ENCODE measurements around the gene INTS4.
"Not testable (repeated sequence)": the region's sequence is repeated elsewhere in the genome, so short reads cannot be mapped to it uniquely, and the experiment has no call there.

Gene INTS4

DNA sequence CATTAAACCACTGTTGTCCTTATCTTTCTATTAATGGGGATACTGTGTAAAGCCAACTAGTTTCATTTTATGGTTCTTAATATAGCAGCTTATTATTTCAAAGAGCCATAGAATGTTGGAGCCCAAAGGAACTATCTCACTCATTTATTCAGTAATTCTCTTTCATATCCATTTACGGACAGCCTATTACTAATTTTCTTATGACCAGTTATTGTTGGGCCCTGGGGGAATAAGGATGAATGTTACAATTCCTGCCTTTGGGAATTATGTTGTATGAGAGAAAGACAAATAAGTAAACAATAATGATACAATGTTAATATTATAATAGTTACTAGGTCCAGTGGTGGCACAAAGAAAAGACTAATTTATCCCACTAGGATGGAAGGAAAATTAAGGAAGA is 121.1 kb downstream of the INTS4 start:
- in situ Hi-C loops (cut with MboI; ENCODE audit: low pct_unique_long_range_greater_than_20kb, low sequenced_read_pairs, unreplicated experiment), result no loop called here
- TF ChIP-seq, protein P1, sequence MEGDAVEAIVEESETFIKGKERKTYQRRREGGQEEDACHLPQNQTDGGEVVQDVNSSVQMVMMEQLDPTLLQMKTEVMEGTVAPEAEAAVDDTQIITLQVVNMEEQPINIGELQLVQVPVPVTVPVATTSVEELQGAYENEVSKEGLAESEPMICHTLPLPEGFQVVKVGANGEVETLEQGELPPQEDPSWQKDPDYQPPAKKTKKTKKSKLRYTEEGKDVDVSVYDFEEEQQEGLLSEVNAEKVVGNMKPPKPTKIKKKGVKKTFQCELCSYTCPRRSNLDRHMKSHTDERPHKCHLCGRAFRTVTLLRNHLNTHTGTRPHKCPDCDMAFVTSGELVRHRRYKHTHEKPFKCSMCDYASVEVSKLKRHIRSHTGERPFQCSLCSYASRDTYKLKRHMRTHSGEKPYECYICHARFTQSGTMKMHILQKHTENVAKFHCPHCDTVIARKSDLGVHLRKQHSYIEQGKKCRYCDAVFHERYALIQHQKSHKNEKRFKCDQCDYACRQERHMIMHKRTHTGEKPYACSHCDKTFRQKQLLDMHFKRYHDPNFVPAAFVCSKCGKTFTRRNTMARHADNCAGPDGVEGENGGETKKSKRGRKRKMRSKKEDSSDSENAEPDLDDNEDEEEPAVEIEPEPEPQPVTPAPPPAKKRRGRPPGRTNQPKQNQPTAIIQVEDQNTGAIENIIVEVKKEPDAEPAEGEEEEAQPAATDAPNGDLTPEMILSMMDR (IDR thresholded peaks at IDR 0.05; ENCODE audit: extremely low read depth, insufficient read depth, missing control alignments), result no peak
- no peak for DNase-seq (ENCODE audit: low spot score)

DNA sequence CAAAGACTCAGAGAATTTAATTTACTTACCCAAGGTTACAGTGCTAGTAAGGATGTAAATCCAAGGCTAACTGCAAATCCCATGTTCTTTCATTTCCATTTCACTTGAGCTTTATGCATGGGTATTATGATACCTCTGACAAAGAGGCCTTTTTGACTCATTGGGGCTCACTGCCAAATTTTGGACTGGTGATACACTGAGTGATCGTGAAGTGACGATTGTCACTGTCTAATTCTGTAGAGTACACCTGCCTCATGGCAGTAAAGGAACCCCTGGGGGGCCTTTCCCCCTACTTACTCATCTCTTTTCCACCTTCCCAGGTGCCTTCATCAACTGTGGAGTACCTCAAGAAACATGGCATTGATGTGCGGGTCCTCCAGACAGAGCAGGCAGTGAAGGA is 122.6 kb downstream of the INTS4 start:
- in situ Hi-C loops (cut with MboI; ENCODE audit: low pct_unique_long_range_greater_than_20kb, low sequenced_read_pairs, unreplicated experiment), result no loop called here
- DNase-seq (ENCODE audit: low spot score), result no peak
- TF ChIP-seq, protein P1 (IDR thresholded peaks at IDR 0.05; ENCODE audit: extremely low read depth, insufficient read depth, missing control alignments), result no peak

DNA sequence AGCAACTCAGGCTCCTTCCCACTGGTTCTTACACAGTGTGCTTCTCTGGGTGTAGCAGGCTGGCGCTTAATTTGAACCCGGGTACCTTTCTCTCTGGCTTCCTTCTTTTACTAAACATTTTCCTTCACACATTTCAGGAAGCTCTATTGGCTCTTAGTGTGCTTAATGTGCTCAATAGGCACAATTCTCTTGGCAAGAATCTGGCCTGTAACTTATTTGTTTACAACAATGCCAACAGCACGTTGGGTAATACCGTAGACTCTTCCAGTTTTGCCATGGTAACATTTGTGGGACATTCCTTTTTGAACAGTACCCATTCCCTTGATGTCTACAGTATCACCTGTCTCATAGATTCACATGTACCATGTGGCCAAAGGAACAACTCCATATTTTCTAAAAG is 125.7 kb downstream of the INTS4 start:
- TF ChIP-seq, protein P1 (IDR thresholded peaks at IDR 0.05; ENCODE audit: extremely low read depth, insufficient read depth, missing control alignments), result no peak
- in situ Hi-C loops (cut with MboI; ENCODE audit: low pct_unique_long_range_greater_than_20kb, low sequenced_read_pairs, unreplicated experiment), result no loop called here
- no peak for DNase-seq (ENCODE audit: low spot score)

DNA sequence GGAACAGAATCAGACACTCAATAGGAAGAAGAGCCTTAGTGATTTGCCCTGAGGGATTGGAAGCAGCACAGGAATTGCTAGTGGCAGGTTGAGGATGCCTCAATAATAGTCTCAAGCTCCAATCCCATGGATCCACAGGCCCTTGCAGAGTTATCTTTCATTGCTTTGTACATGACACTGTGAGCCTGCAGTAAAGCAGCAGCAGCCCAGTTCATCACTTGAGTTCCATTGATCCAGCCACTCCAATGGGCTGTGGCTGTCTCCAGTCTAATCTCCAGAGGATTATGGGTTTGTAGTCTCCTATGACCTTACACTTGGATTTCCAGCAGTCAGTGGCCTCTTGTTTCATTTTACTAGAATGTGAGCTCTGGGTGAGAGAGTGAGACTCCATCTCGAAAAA is 128.1 kb downstream of the INTS4 start:
- DNase-seq (ENCODE audit: low spot score), result no peak
- TF ChIP-seq, protein P1 (IDR thresholded peaks at IDR 0.05; ENCODE audit: extremely low read depth, insufficient read depth, missing control alignments), result no peak
- in situ Hi-C loops (cut with MboI; ENCODE audit: low pct_unique_long_range_greater_than_20kb, low sequenced_read_pairs, unreplicated experiment), result no loop called here

DNA sequence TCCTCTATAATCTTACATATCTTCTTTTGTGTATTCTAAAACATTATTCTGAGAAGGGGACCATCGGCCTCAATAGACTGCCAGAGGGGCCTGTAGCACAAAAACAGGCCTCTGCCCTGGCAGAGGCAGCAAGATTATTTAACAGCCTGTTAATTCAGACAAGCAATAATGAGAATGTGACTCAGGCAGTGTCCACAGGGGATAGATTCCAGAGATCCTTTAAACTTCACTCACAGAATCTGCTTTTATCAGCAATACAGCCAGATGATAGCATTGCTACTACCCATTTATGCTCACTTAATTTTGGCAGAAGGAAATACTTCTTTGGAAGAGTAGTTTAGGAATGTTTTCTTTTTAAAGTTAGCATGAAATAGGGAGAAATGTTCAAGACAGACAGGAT is 128.7 kb downstream of the INTS4 start:
- no peak for DNase-seq (ENCODE audit: low spot score)
- in situ Hi-C loops (cut with MboI; ENCODE audit: low pct_unique_long_range_greater_than_20kb, low sequenced_read_pairs, unreplicated experiment), result no loop called here
- TF ChIP-seq, protein P1 (IDR thresholded peaks at IDR 0.05; ENCODE audit: extremely low read depth, insufficient read depth, missing control alignments), result no peak

DNA sequence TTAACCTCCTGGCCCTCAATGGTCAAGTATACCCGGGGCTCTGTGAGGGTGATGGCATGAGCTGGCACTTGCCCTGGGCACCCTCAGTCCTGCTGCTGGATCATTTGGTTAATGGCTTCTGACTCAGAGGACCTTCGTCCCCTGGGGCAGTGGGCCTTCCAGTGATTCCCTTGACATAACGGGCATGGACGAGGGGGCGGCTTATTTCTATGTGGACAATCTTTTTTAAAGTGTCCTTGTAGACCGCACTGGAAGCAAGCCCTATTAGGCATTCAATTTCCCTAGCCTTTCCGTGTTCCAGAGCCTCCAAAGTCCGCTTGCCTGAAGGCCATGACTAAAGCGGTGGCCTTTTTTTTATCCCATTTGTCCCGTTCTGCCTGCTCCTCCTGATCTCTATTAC is 133.0 kb downstream of the INTS4 start:
- DNase-seq (ENCODE audit: low spot score); in situ Hi-C loops (cut with MboI; ENCODE audit: low pct_unique_long_range_greater_than_20kb, low sequenced_read_pairs, unreplicated experiment): not testable (repeated sequence)

DNA sequence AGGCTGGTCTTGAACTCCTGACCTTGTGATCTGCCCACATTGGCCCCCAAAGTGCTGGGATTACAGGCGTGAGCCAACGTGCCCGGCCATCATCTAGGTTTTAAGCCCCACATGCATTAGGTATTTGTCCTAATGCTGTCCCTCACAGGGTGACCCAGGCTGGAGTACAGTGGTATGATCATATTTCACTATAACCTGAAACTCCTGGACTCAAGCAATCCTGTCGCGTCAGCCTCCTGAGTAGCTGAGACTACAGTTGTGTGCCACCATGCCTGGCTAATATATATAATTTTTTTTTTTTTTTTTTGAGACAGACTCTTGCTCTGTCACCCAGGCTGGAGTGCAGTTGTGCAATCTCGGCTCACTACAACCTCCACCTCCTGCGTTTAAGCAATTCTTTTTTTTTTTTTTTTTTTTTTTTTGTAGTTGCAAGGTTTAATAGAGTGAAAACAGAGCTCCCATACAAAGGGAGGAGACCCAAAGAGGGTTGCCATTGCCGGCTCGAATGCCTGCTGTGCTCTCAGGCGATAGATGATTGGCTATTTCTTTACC is 136.5 kb downstream of the INTS4 start:
- in situ Hi-C loops (cut with MboI; ENCODE audit: low pct_unique_long_range_greater_than_20kb, low sequenced_read_pairs, unreplicated experiment); DNase-seq (ENCODE audit: low spot score): not testable (repeated sequence)

DNA sequence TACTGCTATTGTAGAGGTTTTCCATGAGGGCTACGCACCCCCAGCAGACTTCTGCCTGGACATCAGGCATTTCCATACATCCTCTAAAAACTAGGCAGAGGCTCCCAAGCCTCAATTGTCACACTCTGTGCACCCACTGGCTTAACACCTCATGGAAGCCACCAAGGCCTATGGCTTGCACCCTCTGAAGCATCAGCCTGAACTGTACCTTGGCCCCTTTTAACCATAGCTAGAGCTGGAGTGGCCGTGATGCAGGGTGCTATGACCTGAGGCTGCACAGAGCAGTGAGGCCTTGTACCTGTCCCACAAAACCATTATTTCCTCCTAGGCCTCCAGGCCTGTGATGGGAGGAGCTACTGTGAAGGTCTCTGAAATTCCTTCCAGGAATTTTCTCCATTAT is 139.6 kb downstream of the INTS4 start:
- in situ Hi-C loops (cut with MboI; ENCODE audit: low pct_unique_long_range_greater_than_20kb, low sequenced_read_pairs, unreplicated experiment), result no loop called here
- no peak for DNase-seq (ENCODE audit: low spot score)
- TF ChIP-seq, protein P1 (IDR thresholded peaks at IDR 0.05; ENCODE audit: extremely low read depth, insufficient read depth, missing control alignments), result no peak

Data from GM13977 (cell line).